PFSK-1 (cell line): ENCODE data around the gene GLTP.

Experiments used
- FOXP2 ChIP-seq: optimal IDR thresholded peaks from 2 replicates; pipeline ENCODE3; 2011; ENCODE audit warnings: borderline replicate concordance, control low read depth, inconsistent platforms; ENCODE audit not compliant: insufficient read depth; ENCODE audit errors: extremely low read length, extremely low read depth
- POLR2AphosphoS5 ChIP-seq: IDR thresholded peaks from 2 replicates; pipeline ENCODE4 v1.6.1; 2012; ENCODE audit warnings: low read depth, mild to moderate bottlenecking, control low read depth, low read length, moderate library complexity
- REST ChIP-seq, 2 experiments: IDR thresholded peaks; 2 replicates each; pipeline versions ENCODE4 v1.6.1 to v1.8.0; 2011 to 2012; ENCODE audit warnings: low read depth in 2 of 2, low read length in 2 of 2, control low read depth in 1 of 2, inconsistent platforms in 1 of 2, mild to moderate bottlenecking in 1 of 2, moderate library complexity in 1 of 2; ENCODE audit not compliant: insufficient read depth in 1 of 2
- SIN3A ChIP-seq: IDR thresholded peaks from 2 replicates; pipeline ENCODE4 v1.6.1; 2012; ENCODE audit warnings: mild to moderate bottlenecking, low read length, moderate library complexity, borderline replicate concordance; ENCODE audit not compliant: insufficient read depth
- TAF1 ChIP-seq: IDR thresholded peaks from 2 replicates; pipeline ENCODE4 v1.6.1; 2012; ENCODE audit warnings: low read length, control low read depth, borderline replicate concordance; ENCODE audit not compliant: insufficient read depth

GLTP gene

DNA sequence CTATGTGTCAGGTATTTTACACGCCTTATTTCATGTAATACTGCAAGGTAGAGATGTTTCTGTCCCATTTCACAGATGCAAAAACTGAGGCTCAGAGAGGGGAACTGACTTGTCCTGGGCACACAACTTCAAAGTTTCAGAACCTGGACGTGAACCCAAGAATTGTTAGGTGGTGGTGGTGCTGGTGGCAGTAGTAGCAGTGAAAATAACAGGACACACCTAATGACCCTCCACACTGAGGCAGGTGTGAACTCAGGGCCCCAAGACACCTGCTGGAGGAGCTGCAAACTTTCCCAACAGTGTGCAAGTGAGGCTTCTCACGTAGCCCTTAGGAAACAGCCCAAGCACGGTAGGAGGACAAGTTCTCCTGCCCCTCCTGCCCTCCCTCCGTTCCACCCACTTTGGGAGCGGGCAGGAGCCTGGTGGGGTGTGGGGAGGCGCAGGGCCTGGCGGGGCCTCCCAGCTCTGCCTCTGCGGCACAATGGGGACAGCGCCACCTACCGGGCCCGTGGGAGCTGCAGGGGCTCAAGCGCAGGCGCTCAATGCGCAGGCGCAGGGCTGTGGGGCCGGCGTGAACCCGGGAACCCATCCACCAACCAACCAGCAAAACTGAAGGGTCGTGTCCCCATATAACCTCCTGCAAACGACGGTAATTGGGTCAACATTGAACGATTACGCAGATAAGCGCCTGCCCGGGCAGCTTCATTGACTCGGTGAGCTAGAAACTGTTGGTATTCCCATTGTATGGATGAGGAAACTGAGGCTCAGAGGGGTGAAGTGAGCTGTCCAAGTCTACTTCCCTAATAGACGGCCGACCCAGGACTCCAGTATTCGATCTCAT is 35.1 kb downstream of the GLTP start:
- TF ChIP-seq SIN3A (no peak), FOXP2 (peak; percentile 59)

- TF ChIP-seq REST (IDR thresholded peaks at IDR 0.05; ENCODE audit: insufficient read depth in 1 of 2, low read depth in 2 of 2, low read length in 2 of 2) (no peak), SIN3A (no peak), FOXP2 (no peak), TAF1 (no peak), POLR2AphosphoS5 (no peak)
These were observed 36.2 kb downstream of the GLTP start for GRCh38 chr12:109844091-109844490.

DNA sequence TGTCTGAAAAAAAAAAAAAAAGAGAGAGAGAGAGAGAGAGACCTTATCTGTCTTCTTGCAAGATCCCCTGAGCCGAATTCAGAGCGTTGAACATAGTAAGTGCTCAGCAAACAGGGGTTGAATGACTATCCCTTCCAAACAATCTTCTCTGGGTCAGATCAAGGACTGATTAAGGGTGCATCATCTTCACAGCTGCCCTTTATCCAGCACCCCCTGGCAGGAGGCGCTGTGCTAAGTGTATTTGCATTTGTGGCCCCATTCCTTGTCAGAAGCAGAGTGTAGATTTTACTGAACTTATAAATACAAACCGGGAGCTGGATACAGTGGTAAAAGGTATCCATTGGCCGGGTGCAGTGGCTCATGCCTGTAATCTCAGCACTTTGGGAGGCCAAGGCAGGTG is 38.3 kb downstream of the GLTP start:
- TF ChIP-seq POLR2AphosphoS5 (no peak), SIN3A (no peak), TAF1 (no peak), FOXP2 (no peak), REST (IDR thresholded peaks at IDR 0.05; ENCODE audit: insufficient read depth in 1 of 2, low read depth in 2 of 2, low read length in 2 of 2) (no peak)

GRCh38 chr12:109841356-109841755 is 39.0 kb downstream of the GLTP start:
- no peak for TF ChIP-seq REST (IDR thresholded peaks at IDR 0.05; ENCODE audit: insufficient read depth in 1 of 2, low read depth in 2 of 2, low read length in 2 of 2)
- TF ChIP-seq POLR2AphosphoS5 = no peak
- no peak for TF ChIP-seq FOXP2
- TF ChIP-seq TAF1 = no peak
- no peak for TF ChIP-seq SIN3A

DNA sequence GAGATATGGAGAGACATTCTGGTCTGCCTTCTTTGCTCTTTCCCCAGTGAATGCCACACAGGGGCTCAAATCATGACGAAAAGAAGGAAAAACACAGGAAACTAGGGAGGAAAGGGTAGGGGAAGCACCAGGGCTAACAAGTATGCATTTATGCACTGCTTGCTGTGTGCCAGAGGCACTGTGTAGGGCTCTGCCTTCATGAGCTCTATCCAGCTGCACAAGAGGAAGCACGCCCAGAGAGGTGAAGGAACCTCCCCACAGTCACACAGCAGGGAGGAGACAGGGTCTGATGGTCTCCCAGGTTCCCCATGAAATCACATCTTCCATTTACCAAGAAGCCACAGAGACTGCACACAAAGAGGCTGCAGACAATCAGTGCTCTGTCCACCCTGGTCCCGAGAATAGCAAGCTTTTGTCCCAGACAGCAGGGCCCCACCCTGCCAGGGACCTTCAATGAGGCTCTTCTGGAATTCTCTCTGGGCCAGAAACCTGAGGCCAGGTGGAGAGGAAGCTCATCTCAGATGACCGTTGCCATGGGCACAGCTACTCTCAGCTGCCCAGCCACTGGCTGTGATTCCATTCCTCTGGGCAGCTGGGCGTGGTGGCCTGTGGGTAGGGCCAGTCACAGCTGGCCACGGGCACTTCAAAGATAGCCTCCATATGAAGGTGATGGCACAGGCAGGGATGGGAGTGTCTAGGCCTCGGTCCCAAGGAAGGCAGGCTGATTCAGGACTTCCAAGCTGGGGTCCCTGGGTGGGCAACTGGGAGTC is 39.9 kb downstream of the GLTP start:
- TF ChIP-seq POLR2AphosphoS5 = no peak
- TF ChIP-seq FOXP2 = no peak
- TF ChIP-seq REST (IDR thresholded peaks at IDR 0.05; ENCODE audit: insufficient read depth in 1 of 2, low read depth in 2 of 2, low read length in 2 of 2) = no peak
- TF ChIP-seq TAF1 = no peak
- TF ChIP-seq SIN3A = no peak
